DMS79 (cell line): Measurements from ENCODE around the gene CPNE1.

Source experiments
- DNase-seq: peaks from one replicate; lab custom pipeline; 2025; lab: John Stamatoyannopoulos, UW

The CPNE1 gene

DNA sequence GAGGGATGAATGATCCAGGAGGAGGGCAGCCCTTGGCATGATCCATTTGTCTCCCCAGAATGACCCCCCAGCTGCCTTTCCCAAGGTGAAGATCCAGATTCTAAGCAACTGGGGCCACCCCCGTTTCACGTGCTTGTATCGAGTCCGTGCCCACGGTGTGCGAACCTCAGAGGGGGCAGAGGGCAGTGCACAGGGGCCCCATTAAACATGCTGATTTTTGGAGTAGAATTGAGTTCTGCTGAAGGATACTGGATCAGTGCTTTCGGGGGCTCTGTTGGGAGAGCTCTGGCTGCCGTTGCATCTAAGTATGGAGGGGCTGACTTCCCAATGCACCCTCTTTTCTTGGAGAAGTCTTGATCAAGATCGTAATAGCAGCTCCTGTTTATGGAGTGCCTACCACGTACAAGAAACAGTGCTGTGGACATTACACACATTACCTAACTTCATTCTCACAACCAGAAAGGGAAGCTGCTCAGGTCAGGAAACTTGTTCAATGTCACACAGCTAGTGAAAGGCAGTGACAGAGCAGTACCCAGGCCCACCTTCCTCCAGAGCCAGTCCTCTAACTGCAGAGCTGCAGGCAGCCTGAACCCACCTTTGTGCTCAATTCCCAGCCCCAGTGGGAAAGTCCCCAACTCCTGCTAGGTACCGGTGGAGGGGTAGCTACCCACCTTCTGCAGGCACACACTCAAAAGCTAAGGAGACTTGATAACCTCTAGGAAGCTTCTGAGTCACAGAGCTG is 43.7 kb downstream of the CPNE1 start:
- DNase-seq = no peak

GRCh38 chr20:35619196-35620095 is 45.3 kb downstream of the CPNE1 start:
- peak; percentile 21 for DNase-seq

GRCh38 chr20:35618263-35619131 is 46.2 kb downstream of the CPNE1 start:
- DNase-seq = peak; percentile 20

DNA sequence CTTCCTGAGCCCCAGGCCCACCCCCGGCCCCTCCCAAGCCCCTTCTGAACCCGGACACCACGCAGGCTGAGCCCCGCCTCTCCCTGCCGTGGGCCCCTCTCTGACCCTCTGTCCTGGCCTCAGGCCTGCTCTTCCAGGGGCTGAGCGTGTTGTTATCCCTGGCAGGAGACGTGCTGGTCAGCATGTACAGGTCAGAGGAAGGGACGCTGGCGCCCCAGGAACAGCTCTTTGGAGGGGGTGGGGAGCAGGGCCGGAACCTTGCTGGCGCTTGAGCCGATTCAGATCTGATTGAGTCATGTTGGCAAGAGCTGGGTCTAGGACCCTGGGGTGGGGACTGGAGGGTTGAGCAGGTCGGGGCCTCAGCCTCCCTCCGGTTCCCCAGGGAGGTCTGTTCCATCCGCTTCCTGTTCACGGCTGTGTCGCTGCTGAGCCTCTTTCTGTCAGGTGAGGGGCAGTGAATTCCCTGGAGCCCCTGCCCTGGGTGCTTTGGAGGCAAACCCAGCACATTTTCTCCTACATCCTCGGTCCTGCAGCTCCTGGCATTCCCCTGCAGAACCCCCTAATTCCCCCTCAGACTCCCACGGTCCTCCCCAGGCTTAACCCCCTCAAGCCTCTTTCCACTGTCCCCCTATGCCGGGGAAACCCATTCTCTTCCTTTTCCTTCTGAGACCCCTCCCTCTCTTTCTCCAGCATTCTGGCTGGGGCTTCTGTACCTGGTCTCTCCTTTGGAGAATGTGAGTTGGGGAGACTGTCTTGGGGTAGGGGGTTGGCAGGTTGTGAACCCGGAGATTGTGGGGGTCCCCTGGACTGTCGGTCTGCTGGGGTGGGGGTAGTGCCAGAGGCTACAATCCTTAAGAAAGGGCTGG is 47.1 kb downstream of the CPNE1 start:
- peak; percentile 36 for DNase-seq

DNA sequence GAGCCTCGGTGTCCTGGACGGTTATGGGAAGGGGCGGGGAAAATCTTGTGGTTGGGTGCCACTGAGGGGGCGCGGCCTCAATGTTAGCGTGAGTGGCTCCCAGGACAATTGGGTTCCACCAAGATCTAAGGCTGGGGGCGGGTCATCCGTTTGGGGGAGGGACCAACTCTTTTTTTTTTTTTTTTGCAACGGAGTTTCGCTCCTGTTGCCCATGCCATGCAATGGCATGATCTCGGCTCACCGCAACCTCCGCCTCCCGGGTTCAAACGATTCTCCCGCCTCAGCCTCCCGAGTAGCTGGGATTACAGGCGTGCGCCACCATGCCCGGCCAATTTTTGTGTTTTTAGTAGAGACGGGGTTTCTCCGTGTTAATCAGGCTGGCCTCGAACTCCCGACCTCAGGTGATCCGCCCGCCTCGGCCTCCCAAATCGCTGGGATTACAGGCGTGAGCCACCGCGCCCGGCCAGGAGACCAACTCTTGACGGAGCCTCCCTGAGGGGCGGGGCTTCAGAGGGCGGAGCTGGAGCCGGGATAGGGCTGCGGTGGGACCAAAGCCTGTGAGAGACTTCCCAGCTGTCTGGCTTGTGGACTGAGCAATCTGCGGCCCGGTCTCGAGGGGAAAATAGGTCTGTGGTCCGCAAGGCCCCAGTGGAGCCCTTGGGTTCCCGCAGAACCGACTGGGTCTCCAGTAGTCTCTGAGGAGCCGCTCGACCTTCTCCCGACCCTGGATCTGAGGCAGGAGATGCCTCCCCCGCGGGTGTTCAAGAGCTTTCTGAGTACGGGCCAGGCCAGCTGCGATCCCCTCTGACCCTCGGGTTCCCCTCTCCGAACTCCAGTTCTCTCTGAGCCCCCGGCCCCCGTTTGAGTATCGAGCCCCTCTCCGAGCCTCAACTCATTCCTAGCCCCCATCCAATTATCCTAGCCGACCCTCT is 48.0 kb downstream of the CPNE1 start:
- peak; percentile 38 for DNase-seq

GRCh38 chr20:35615667-35616464 is 48.8 kb downstream of the CPNE1 start, which contains the start of gene SPAG4:
SPAG4 (plus strand) TSS chr20:35615829; CDS start chr20:35616004, 175 bp downstream.
- peak; percentile 95 for DNase-seq

DNA sequence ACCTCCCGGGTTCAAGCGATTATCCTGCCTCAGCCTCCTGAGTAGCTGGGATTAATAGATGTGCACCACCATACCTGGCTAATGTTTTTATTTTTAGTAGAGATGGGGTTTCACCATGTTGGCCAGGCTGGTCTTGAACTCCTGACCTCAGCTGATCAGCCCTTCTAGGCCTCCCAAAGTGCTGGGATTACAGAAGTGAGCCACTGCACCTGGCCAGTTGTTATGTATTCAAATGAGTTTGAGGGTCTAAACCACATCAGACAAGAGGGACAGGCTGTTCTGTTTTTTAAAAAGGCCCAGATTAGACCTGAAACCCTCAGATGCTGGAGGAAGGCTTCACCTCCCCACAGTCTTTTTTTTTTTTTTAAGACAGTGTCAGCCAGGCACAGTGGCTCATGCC is 53.2 kb downstream of the CPNE1 start:
- DNase-seq = no peak

DNA sequence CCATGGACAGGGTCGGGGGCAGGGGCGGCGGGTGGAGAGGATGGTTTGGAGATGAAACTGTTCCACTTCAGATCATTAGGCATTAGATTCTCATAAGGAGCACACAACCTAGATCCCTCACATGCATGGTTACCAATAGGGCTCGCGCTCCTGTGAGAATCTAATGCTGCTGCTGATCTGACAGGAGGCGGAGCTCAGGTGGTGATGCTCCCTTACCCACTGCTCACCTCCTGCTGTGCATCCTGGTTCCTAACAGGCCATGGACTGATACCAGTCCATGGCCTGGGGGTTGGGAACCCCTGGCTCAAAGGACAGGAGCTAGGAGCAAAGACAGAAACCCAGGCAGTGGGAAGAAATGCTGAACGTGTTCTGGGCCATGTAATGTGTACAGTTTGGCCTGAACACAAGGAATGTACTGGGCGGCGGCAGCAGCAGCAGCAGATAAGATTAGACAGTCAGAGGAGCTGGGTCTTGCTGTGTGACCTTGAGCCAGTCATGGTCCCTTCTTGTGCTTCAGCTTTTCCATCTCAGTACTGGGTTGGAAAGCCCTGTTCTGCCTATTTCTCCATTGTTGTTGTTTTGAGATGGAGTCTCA is 53.8 kb downstream of the CPNE1 start:
- no peak for DNase-seq

- no peak for DNase-seq
These were observed 57.5 kb downstream of the CPNE1 start for GRCh38 chr20:35607003-35607735.

GRCh38 chr20:35606127-35606526 is 58.6 kb downstream of the CPNE1 start:
- no peak for DNase-seq

DNA sequence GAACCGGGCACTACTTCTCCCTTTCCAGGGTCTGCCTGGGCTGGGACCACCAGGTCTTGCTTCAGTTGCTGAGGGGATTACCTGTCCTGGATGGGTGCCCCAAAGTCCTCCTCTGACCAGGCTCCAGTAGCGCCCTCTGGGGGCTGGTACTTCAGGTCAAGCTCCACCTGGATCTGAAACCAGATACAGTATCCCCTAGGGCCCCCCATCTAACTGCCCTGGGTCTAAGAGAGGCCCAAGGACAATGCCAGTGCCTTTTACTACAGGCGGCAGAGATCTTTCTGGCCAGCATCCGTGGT is 60.3 kb downstream of the CPNE1 start:
- no peak for DNase-seq

DNA sequence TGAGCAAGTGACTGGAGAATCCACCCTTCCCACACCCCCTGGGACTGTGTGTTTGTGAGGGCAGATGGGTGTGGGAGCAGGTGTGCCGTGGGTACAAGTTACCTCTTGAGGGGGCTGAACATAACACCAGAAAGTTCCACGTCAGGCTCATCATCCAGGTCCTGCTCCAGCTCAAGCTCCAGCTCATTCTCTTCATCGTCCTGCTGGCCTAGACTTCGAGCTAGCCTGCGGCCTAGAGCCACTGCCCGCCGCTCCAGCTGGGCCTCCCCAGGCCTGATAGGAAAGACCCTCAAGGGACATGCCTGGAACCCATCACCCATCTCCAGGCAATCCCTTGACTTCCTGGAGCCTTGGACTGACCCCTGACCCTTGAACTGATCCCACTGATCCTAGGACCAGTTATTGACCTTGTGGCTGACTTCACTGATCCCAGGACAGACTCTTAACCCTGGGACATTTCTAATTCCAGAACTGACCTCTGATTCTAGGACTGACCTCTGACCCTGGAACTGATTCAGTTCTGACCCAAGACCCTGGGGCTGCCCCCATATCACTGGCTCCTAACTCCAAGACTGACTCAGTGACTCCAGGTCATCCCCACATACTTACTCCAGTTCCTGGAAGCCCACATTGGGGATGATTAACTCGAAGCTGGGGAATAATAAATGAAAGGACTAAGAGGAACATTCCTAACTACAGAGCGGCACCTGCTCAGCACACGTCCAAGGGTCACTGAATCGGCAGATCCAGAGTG is 60.8 kb downstream of the CPNE1 start:
- DNase-seq = no peak

DNA sequence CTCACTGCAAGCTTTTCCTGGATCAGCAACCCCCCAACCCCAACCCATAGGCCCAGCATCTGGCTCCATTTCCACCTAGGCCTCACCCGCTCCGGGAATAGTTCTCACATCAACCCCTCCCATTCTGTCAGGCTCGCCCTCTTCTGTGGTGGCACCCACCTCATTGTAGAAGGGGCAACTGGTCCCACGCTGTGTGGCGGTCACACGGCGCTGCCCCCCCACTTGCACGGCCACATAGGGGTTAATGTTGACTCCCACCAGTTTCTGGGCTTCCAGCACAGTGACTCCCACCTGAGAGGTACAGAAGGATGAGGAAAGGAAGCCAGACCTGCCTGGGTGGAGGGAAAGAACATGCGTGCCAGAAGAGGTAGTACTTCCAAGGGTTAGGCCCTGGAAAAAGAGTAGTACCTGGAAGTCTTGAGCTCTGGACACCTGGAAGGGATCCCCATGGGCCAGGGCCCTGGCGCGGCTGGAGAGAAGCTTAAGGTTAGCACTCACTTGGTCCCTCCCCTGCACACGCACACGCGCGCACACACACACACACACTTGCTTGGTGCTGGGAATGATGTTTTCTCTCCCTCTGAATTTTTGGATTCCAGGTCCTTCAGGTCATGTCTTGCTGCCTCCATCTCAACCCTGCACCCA is 61.7 kb downstream of the CPNE1 start:
- DNase-seq = no peak

DNA sequence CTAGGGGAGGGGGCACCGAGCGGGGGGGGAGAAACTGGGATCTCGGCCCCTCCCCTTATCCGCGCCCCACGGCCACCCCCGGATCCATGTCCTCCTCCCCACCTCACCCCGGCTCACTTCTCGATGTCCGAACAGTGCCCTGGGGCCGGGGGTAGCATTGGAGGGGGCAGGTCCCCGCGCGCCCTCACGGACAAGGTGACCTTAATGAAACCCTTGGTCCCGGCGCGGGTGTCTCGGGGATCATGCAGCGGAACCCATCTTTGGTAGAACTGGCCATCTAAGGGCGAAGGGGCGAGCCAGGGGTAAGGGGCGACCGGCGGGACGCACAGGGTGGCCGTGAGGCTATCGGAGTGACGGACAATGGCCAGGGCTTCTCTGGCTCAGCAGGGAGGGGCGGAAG is 62.7 kb downstream of the CPNE1 start:
- DNase-seq = no peak

DNA sequence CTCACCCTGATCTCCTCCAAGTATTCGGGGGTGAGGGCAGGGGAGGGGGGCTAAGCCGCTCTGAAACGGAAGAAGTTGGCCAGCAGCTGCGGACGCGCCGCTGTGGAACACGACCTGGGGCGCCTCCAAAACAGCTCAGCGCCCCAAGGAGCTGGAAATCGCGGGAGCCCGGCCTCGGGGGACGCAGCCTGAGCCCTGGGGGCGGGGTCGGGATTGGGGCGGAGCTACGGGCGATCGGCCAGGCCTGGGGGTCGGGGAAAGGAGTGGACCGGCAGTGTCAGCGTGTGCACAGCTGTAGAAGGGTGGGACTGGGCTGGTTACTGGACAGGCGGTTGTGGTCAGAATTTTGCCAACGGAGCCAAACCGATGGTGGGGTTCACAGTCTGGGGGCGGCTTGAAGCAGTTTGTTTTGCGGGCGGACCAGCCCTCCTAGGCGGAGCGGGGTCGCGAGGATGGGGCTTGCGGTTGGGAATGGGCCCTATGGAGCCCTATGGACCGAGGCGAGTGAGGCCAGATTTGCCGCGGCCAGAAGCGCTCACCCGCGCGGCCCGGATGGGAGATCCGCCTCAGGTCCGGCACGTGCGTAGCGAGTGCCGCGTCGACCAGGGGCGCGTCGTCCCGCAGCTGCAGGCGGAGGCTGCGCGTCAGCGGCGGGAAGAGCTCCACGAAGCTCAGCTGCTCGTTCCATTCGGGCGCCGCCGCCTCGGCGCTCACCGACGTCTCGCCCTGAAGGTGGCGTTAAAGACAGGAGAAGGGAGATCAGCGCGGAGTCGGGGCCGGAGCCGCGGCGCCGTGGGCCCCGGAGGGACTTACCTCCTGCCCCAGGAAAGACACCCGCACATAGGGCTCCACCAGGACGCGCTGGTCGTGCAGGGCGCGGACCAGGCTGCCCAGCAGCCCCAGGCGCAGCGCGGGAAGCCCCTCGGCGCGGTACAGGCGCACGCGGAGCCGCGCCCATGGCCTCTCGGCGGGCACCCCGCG is 63.4 kb downstream of the CPNE1 start:
- DNase-seq = peak; percentile 12
